WERI-Rb-1 (cell line): Measurements from ENCODE around the gene TLK1.

Experiments used
- DNase-seq: peaks from one replicate; pipeline ENCODE4 v3.0.0-alpha.2; 2020
- H3K27ac ChIP-seq: fragments of 250-450 bp; sonication (Bioruptor Pico); 2 replicates; pipeline ENCODE4 v1.5.1; 2020; ENCODE audit warnings: mild to moderate bottlenecking, moderate library complexity
- H3K27me3 ChIP-seq: fragments of 250-450 bp; sonication (Bioruptor Pico); 2 replicates; pipeline ENCODE4 v1.5.1; 2021; ENCODE audit warnings: mild to moderate bottlenecking, low read depth, moderate library complexity; ENCODE audit not compliant: insufficient read depth, severe bottlenecking
- H3K36me3 ChIP-seq: fragments of 250-450 bp; sonication (Bioruptor Pico); 2 replicates; pipeline ENCODE4 v1.5.1; 2020; ENCODE audit warnings: mild to moderate bottlenecking, moderate library complexity
- H3K4me3 ChIP-seq: 2 replicates; pipeline ENCODE4 v1.5.1; 2011; ENCODE audit warnings: low read depth, mild to moderate bottlenecking, control low read depth, low read length
- H3K9me3 ChIP-seq: fragments of 250-450 bp; sonication (Bioruptor Pico); 2 replicates; pipeline ENCODE4 v1.5.1; 2021; ENCODE audit warnings: mild to moderate bottlenecking, moderate library complexity; ENCODE audit not compliant: severe bottlenecking
- CTCF ChIP-seq: IDR thresholded peaks from 2 replicates; pipeline ENCODE4 v1.5.1; 2011; ENCODE audit warnings: low read depth, mild to moderate bottlenecking, control low read depth, inconsistent platforms, low read length

TLK1 gene

GRCh38 chr2:171134624-171135230 lies 26.0 kb downstream of the TLK1 start:
- Histone ChIP-seq H3K27me3 (no peaks in the 10 kb centered on the region), H3K4me3 (no peak overlapping the region), H3K9me3 (no peaks in the 10 kb centered on the region), H3K27ac (no peak overlapping the region), H3K36me3 (peaks cover 2% of the 10 kb centered on the region; the same call in 1 of the 2 replicates)
- DNase-seq: peak; percentile 18
- no peak for TF ChIP-seq CTCF

- no peaks in the 10 kb centered on the region for H3K9me3 ChIP-seq
- peaks cover 7% of the 10 kb centered on the region for H3K36me3 ChIP-seq
- no peak overlapping the region for H3K4me3 ChIP-seq
- H3K27me3 ChIP-seq: no peaks in the 10 kb centered on the region
- H3K27ac ChIP-seq: no peak overlapping the region
- DNase-seq: no peak
- TF ChIP-seq CTCF: no peak
These were observed 28.6 kb downstream of the TLK1 start for GRCh38 chr2:171132086-171132485.

GRCh38 chr2:171128461-171128860 lies 32.2 kb downstream of the TLK1 start:
- Histone ChIP-seq H3K4me3 (no peak overlapping the region), H3K27ac (no peak overlapping the region), H3K36me3 (peaks cover 7% of the 10 kb centered on the region), H3K27me3 (no peaks in the 10 kb centered on the region), H3K9me3 (no peaks in the 10 kb centered on the region)
- no peak for DNase-seq
- TF ChIP-seq CTCF: no peak

GRCh38 chr2:171124541-171124940 lies 36.2 kb downstream of the TLK1 start:
- peaks cover 4% of the 10 kb centered on the region for H3K36me3 ChIP-seq
- H3K27ac ChIP-seq: no peak overlapping the region
- H3K9me3 ChIP-seq: no peaks in the 10 kb centered on the region
- TF ChIP-seq CTCF: no peak
- H3K4me3 ChIP-seq: no peak overlapping the region
- DNase-seq: no peak
- no peaks in the 10 kb centered on the region for H3K27me3 ChIP-seq

- H3K27ac ChIP-seq: no peak overlapping the region
- no peak for DNase-seq
- H3K36me3 ChIP-seq: peaks cover 9% of the 10 kb centered on the region
- H3K4me3 ChIP-seq: no peak overlapping the region
- H3K27me3 ChIP-seq: no peaks in the 10 kb centered on the region
- TF ChIP-seq CTCF: no peak
- no peaks in the 10 kb centered on the region for H3K9me3 ChIP-seq
These were observed 51.1 kb downstream of the TLK1 start for GRCh38 chr2:171109571-171109970.

GRCh38 chr2:171109020-171109419 lies 51.7 kb downstream of the TLK1 start:
- Histone ChIP-seq H3K27me3 (no peaks in the 10 kb centered on the region), H3K36me3 (peaks cover 9% of the 10 kb centered on the region), H3K4me3 (no peak overlapping the region), H3K27ac (no peak overlapping the region), H3K9me3 (no peaks in the 10 kb centered on the region)
- no peak for DNase-seq
- TF ChIP-seq CTCF: no peak
